ENCODE measurements around the gene CALN1. TPM values are rescaled to one million over a fixed set of nuclear protein-coding genes. Genes with fewer than 3 reads are reported as not detected.

CALN1 gene
- total and polyA plus RNA-seq, 4 donors, result 0.14 to 0.84 (median 0.24) TPM

DNA sequence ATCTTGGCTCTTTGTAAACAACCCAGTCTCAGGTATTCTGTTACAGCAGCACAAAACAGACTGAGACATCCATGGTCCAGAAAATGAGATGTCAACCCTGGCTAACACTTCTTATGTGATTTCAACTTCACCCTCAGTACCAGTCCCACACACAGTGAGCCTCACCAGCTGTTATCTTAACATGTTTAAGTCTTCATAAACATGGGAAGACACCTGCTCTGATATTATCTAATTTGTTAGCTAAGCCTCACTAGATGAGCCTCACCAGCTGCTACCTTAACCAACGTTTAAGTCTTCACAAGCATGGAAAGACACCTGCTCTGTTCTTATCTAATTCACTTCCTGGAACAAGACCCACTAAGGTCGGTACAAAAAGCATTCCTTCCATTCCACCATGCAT is 130.8 kb downstream of the CALN1 start:
- DNase-seq (ENCODE audit: low spot score), result no peak
- 44% methylated on average over 2 of the region's 2 CpGs for WGBS
- TF ChIP-seq TAF1 (conservative IDR thresholded peaks at IDR 0.05) (no peak), FOXA1 (IDR thresholded peaks at IDR 0.05) (no peak), GABPA (IDR thresholded peaks at IDR 0.05 in 1 of 2, conservative IDR thresholded peaks at IDR 0.05 in 1 of 2) (no peak), EGR1 (IDR thresholded peaks at IDR 0.05; ENCODE audit: low read depth in 2 of 2) (no peak)

DNA sequence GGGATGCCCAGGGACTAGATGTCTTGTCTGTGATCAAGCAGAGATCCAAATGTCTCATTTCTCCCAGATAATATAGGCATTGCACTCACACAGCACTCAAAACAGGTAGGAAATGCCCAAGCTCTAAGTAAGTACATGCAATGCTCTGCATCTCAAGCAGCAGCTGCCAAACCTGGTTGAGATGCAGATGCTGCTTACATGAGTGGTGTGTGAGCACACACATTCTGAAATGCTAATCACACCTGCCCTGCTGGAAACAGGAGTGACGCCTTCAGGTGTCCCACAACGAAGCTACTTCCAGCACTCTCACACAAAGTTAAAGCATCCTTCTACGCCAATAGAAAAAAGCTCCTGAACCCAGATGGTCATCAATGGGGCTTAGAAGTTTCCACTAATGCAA is 132.9 kb downstream of the CALN1 start:
- no peak for DNase-seq (ENCODE audit: low spot score)
- Histone ChIP-seq H3K27me3 (ENCODE audit: control insufficient read depth in 4 of 4, insufficient read depth in 4 of 4, low read length in 3 of 4) (peaks cover 0 to 2% (median 0%) of the 10 kb centered on the region in 4 donors), H3K9ac (ENCODE audit: low read depth in 1 of 2, low read length in 2 of 2) (no peak overlapping the region), H3K4me1 (ENCODE audit: control insufficient read depth in 4 of 4, insufficient read depth in 4 of 4, low read length in 3 of 4) (no peaks in the 10 kb centered on the region), H3K27ac (ENCODE audit: low read depth in 1 of 2, low read length in 2 of 2) (no peak overlapping the region), H3K36me3 (ENCODE audit: control insufficient read depth in 4 of 4, insufficient read depth in 3 of 4, low read depth in 1 of 4, low read length in 3 of 4) (no peaks in the 10 kb centered on the region), H3K9me3 (ENCODE audit: control insufficient read depth in 4 of 4, low read length in 3 of 4) (peaks cover 0 to 18% (median 9%) of the 10 kb centered on the region in 4 donors), H3K4me3 (ENCODE audit: low read depth in 1 of 3, low read length in 3 of 3) (no peak overlapping the region)
- WGBS, result 65% methylated on average over 3 of the region's 3 CpGs
- TF ChIP-seq TAF1 (conservative IDR thresholded peaks at IDR 0.05), result no peak
- no peak for TF ChIP-seq NR2F2 (IDR thresholded peaks at IDR 0.05)

More for the DNA sequence above, 130.8 kb downstream of the CALN1 start:
- peaks cover 0 to 2% (median 0%) of the 10 kb centered on the region in 4 donors for H3K27me3 ChIP-seq (ENCODE audit: control insufficient read depth in 4 of 4, insufficient read depth in 4 of 4, low read length in 3 of 4)
- peaks cover 0 to 12% (median 4%) of the 10 kb centered on the region in 4 donors for H3K9me3 ChIP-seq (ENCODE audit: control insufficient read depth in 4 of 4, low read length in 3 of 4)
- no peaks in the 10 kb centered on the region for H3K4me1 ChIP-seq (ENCODE audit: control insufficient read depth in 4 of 4, insufficient read depth in 4 of 4, low read length in 3 of 4)
- H3K36me3 ChIP-seq (ENCODE audit: control insufficient read depth in 4 of 4, insufficient read depth in 3 of 4, low read depth in 1 of 4, low read length in 3 of 4), result no peaks in the 10 kb centered on the region
- no peak overlapping the region for H3K9ac ChIP-seq (ENCODE audit: low read depth in 1 of 2, low read length in 2 of 2)
- H3K27ac ChIP-seq (ENCODE audit: low read depth in 1 of 2, low read length in 2 of 2), result no peak overlapping the region
- H3K4me3 ChIP-seq (ENCODE audit: low read depth in 1 of 3, low read length in 3 of 3), result no peak overlapping the region

DNA sequence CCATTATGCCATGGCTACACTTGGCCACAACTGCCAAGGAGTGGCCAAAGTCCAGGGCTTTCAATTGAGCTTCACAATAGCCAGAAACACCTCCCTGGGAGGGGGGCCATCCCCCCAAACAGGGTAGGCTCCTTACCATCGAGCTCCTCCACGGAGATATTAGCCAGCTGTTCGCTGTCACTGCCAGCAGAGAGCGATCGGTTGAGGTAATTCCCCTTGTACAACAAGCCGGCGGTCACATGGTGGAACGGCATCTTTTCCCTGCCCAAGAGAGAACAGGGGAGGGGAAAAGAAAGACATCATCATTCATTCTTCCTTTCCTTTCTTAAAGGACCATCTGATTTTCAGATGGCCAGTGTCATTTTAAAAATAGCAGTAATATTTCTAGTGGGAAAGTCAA is 133.6 kb downstream of the CALN1 start:
- Histone ChIP-seq H3K4me1 (ENCODE audit: control insufficient read depth in 4 of 4, insufficient read depth in 4 of 4, low read length in 3 of 4) (no peaks in the 10 kb centered on the region), H3K9me3 (ENCODE audit: control insufficient read depth in 4 of 4, low read length in 3 of 4) (peaks cover 0 to 18% (median 9%) of the 10 kb centered on the region in 4 donors), H3K4me3 (ENCODE audit: low read depth in 1 of 3, low read length in 3 of 3) (no peak overlapping the region), H3K27ac (ENCODE audit: low read depth in 1 of 2, low read length in 2 of 2) (no peak overlapping the region), H3K27me3 (ENCODE audit: control insufficient read depth in 4 of 4, insufficient read depth in 4 of 4, low read length in 3 of 4) (peaks cover 0 to 2% (median 0%) of the 10 kb centered on the region in 4 donors), H3K36me3 (ENCODE audit: control insufficient read depth in 4 of 4, insufficient read depth in 3 of 4, low read depth in 1 of 4, low read length in 3 of 4) (no peaks in the 10 kb centered on the region), H3K9ac (ENCODE audit: low read depth in 1 of 2, low read length in 2 of 2) (no peak overlapping the region)
- 82% methylated on average over 8 of the region's 8 CpGs for WGBS
- no peak for DNase-seq (ENCODE audit: low spot score)
- TF ChIP-seq TAF1 (conservative IDR thresholded peaks at IDR 0.05) (no peak), HNF4G (IDR thresholded peaks at IDR 0.05) (no peak), YY1 (IDR thresholded peaks at IDR 0.05) (no peak), JUND (IDR thresholded peaks at IDR 0.05) (no peak), FOXA2 (IDR thresholded peaks at IDR 0.05) (no peak), NR2F2 (IDR thresholded peaks at IDR 0.05) (no peak), SP1 (IDR thresholded peaks at IDR 0.05) (no peak), GABPA (IDR thresholded peaks at IDR 0.05 in 1 of 2, conservative IDR thresholded peaks at IDR 0.05 in 1 of 2) (no peak), RAD21 (IDR thresholded peaks at IDR 0.05) (no peak), HNF4A (conservative IDR thresholded peaks at IDR 0.05) (no peak), RXRA (IDR thresholded peaks at IDR 0.05) (no peak), FOXA1 (IDR thresholded peaks at IDR 0.05) (no peak), EGR1 (IDR thresholded peaks at IDR 0.05; ENCODE audit: low read depth in 2 of 2) (no peak)
- TF ChIP-seq, protein P1, sequence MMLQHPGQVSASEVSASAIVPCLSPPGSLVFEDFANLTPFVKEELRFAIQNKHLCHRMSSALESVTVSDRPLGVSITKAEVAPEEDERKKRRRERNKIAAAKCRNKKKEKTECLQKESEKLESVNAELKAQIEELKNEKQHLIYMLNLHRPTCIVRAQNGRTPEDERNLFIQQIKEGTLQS (IDR thresholded peaks at IDR 0.05), result no peak
- TF ChIP-seq, protein P2, sequence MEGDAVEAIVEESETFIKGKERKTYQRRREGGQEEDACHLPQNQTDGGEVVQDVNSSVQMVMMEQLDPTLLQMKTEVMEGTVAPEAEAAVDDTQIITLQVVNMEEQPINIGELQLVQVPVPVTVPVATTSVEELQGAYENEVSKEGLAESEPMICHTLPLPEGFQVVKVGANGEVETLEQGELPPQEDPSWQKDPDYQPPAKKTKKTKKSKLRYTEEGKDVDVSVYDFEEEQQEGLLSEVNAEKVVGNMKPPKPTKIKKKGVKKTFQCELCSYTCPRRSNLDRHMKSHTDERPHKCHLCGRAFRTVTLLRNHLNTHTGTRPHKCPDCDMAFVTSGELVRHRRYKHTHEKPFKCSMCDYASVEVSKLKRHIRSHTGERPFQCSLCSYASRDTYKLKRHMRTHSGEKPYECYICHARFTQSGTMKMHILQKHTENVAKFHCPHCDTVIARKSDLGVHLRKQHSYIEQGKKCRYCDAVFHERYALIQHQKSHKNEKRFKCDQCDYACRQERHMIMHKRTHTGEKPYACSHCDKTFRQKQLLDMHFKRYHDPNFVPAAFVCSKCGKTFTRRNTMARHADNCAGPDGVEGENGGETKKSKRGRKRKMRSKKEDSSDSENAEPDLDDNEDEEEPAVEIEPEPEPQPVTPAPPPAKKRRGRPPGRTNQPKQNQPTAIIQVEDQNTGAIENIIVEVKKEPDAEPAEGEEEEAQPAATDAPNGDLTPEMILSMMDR (IDR thresholded peaks at IDR 0.05; ENCODE audit: low read depth, low read length, missing input control), result no peak
- TF ChIP-seq, protein P3, sequence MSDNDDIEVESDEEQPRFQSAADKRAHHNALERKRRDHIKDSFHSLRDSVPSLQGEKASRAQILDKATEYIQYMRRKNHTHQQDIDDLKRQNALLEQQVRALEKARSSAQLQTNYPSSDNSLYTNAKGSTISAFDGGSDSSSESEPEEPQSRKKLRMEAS (IDR thresholded peaks at IDR 0.05), result no peak
- TF ChIP-seq, protein P4, sequence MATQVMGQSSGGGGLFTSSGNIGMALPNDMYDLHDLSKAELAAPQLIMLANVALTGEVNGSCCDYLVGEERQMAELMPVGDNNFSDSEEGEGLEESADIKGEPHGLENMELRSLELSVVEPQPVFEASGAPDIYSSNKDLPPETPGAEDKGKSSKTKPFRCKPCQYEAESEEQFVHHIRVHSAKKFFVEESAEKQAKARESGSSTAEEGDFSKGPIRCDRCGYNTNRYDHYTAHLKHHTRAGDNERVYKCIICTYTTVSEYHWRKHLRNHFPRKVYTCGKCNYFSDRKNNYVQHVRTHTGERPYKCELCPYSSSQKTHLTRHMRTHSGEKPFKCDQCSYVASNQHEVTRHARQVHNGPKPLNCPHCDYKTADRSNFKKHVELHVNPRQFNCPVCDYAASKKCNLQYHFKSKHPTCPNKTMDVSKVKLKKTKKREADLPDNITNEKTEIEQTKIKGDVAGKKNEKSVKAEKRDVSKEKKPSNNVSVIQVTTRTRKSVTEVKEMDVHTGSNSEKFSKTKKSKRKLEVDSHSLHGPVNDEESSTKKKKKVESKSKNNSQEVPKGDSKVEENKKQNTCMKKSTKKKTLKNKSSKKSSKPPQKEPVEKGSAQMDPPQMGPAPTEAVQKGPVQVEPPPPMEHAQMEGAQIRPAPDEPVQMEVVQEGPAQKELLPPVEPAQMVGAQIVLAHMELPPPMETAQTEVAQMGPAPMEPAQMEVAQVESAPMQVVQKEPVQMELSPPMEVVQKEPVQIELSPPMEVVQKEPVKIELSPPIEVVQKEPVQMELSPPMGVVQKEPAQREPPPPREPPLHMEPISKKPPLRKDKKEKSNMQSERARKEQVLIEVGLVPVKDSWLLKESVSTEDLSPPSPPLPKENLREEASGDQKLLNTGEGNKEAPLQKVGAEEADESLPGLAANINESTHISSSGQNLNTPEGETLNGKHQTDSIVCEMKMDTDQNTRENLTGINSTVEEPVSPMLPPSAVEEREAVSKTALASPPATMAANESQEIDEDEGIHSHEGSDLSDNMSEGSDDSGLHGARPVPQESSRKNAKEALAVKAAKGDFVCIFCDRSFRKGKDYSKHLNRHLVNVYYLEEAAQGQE (IDR thresholded peaks at IDR 0.05), result no peak
- TF ChIP-seq, protein P5, sequence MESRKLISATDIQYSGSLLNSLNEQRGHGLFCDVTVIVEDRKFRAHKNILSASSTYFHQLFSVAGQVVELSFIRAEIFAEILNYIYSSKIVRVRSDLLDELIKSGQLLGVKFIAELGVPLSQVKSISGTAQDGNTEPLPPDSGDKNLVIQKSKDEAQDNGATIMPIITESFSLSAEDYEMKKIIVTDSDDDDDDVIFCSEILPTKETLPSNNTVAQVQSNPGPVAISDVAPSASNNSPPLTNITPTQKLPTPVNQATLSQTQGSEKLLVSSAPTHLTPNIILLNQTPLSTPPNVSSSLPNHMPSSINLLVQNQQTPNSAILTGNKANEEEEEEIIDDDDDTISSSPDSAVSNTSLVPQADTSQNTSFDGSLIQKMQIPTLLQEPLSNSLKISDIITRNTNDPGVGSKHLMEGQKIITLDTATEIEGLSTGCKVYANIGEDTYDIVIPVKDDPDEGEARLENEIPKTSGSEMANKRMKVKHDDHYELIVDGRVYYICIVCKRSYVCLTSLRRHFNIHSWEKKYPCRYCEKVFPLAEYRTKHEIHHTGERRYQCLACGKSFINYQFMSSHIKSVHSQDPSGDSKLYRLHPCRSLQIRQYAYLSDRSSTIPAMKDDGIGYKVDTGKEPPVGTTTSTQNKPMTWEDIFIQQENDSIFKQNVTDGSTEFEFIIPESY (IDR thresholded peaks at IDR 0.05), result no peak

Data from liver (tissue), 9 donors.